GM12865 (cell line): ENCODE measurements around the gene PASK.

ENCODE experiments used
- DNase-seq: peaks from one replicate; pipeline ENCODE4 v3.0.0; 2010; ENCODE audit warnings: low read depth
- H3K4me3 ChIP-seq: 2 replicates; pipeline ENCODE4 v1.5.1; 2011; ENCODE audit warnings: mild to moderate bottlenecking, low read depth, low read length, control low read depth
- CTCF ChIP-seq: IDR thresholded peaks from 2 replicates; pipeline ENCODE4 v1.5.1; 2011; ENCODE audit warnings: low read length, control low read depth, low read depth, inconsistent platforms; ENCODE audit not compliant: insufficient read depth; ENCODE audit errors: missing control alignments

PASK gene

DNA sequence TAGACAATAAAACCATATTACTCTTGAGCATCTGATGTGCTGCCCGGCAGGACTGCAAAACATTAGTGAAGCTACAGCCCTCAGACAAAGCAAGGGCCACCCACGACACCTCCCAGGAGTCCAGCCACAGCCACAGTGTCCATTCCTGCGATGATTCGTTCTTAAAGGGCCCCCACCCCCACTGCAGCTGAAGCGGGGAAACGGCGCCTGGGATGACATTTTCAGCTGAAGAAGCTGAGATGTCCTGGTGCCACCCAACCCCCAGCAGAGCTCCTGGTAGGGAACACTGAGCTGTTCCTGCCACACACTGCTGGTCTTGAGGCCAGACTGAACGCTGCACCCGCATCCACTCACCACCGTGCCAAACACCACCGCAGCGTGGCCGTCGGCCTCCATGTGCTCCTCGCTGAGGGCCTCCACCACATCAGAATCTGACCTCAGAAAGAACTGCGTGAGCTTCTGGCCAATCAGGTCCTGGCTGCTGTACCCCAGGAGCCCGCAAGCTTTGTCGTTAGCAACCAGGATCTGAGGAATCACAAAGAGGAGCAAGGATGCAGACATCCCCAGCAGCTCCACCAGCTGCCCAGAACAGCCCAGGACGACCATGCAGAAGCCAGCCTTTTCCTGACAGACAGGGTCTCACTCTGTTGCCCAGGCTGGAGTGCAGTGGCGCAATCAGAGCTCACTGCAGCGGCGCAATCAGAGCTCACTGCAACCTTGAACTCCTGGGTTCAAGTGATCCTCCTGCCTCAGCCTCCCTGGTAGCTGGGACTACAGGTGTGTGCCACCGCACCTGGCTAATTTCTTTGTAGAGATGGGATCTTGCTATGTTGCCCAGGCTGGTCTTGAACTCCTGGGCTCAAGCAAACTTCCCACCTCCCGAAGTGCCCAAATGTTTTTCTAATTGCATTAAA is 9.5 kb downstream of the PASK start:
- no peak overlapping the region for H3K4me3 ChIP-seq
- no peak for DNase-seq
- no peak for TF ChIP-seq CTCF

DNA sequence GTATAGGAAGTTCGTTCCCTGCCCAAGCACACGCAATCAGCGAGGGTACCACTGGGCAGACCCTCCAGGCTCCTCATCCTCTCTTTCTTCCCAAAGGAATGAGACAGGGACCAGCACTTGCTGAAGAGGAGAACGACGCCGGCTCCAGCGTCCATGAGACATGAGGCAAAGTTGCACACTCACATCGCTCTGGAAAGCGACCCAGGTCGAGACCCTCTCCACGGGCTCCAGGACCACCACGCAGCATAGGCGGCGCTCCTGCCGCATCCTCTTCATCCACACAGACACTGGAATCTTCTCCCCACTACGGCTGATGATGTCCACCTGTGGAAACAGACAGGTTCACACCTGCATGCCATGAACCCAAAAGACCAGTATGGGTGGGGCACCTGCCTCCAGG is 10.8 kb downstream of the PASK start:
- no peak for TF ChIP-seq CTCF
- H3K4me3 ChIP-seq = no peak overlapping the region
- DNase-seq = no peak

DNA sequence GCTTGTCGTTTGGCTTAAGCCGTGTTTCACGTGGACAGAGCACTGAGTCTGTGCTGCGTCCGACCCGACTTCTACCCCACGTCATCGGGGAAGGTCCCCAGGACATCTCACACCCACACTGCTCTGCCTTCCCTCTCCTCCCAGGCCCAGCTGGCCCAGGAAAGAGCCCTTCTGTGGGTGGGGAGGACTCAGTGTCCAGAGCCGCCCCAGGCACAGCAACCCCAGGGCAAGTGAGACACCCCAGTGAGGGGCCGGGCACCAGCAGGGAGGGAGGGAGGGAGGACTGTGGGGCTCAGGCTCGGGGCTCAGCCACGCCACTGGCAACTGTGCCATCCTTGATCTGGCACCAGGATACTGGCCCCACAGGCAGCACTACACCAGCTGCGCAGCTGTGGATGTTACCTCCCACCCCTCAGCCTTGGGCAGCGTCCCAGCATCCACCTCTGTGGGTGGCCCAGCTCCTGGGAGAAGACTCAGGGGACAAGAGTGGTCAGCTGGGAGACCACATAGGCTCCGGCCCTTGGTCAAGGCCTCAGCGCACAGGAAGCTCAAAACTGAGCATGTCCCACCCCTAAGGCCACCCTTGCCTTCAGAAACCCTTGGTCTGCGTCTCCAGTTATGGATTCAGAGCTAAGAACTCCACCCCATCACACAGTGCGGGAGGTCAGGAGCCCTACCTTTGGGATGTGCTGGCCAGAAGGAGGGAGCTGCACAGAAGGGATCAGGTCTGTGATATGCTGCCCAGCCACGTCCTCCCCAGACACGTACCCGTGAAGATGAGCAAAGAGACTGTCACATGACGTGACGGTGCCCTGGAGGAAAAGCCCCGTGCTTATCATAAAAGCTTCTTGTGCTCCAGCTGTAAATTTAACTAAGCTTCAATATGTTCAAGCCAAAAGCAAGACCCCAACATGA is 11.7 kb downstream of the PASK start:
- no peak overlapping the region for H3K4me3 ChIP-seq
- no peak for DNase-seq
- TF ChIP-seq CTCF = no peak

DNA sequence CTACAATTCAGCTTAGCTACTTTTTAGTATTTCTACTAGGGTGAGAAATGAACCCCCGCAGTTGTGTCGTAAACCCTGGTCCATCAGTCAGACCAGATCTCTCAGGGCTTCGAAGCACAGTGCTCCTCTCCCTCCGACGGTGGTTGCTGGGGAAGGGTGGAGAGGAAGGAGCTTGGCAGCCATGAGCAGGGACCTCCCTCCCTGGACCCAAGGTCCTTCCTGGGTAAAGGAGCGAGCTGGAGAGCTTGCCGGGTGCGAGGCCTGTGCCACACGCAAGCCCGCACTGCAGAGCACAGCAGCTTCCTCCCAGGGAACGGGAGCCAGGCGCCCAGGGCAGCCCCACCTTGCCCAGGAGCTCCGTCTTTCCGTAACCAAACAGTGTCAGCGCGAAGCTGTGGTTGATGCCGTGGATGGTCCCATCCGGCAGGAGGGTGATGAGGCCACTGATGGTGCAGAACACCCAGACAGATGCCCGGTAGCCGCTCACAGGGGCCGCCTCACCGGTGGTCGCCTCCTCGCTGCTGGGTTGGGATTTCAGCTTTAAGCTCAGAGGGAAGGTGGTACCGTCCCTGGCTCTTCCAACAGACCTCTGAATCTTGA is 12.5 kb downstream of the PASK start:
- no peak for TF ChIP-seq CTCF
- DNase-seq = no peak
- H3K4me3 ChIP-seq = no peak overlapping the region

DNA sequence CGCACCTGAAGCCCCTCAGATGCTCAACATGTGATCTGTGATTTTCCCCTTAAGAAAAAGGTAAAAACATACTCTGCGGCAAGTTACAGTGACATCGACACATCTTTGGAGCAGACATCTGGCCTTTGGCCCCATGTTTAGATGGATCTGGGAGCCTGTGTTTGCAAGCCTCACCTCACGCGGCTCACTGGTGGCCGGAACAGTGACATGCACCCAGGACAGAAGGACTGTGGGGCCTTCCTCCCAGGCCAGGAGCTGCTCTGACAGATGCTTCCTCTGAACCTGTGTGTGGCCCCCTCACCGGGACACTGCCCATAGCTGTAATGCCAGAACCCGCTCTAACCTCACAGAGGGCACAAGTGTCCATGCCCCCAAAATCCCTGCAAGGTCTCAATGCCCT is 13.1 kb downstream of the PASK start:
- no peak for TF ChIP-seq CTCF
- H3K4me3 ChIP-seq = no peak overlapping the region
- DNase-seq = no peak

DNA sequence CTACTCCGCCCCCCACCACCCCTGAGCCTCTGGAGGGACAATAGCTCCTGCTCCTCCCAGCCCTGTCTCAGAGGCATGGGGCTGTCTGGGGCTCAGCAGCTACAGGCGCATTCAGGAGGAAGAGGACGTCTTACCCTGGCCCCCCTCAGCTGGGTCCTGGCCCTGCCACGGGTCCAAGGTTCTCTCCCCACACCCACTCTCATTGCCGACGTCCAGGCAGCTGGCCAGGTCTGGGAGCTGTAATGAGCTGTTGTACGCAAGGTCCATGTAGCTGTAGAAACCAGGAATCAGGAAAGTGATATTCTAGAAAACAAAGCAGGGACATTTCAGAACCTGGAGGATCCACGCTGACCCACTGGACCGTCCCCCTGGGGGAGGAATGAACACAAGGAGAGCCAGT is 13.5 kb downstream of the PASK start:
- TF ChIP-seq CTCF = no peak
- no peak for DNase-seq
- H3K4me3 ChIP-seq = no peak overlapping the region
